ENCODE data around the gene PPP2R5A. TPM values are rescaled to one million over a fixed set of nuclear protein-coding genes. Genes with fewer than 3 reads are reported as not detected.
A peak's percentile ranks its signal among the peaks of the same experiment; 100 is the strongest.

Gene PPP2R5A
- total RNA-seq, 2 donors from 2014 or later, result 48.8 to 81.5 TPM

DNA sequence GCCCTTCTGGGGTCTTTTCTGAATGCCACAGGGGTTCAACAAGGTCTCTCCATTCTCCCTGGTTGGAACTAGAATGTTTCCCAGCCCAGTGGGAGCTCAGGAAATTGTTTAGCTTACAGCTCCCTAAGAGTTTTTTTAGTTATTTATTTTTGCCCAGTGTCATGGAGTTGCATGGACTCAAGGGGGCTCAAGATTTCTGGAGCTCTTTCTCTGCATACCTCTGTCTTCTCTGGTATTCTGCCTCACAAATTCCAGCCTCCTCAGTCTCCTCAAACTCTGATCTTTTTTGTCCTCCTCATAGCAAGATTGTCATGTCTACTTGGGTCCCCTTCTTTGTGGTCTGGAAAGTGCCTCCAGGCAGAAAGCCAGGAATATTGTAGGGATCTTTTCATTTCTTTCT is 15.9 kb upstream of the PPP2R5A start:
- Histone ChIP-seq H3K27me3 (no peaks in the 10 kb centered on the region), H3K4me3 (no peak overlapping the region), H3K9me3 (no peaks in the 10 kb centered on the region), H3K36me3 (no peaks in the 10 kb centered on the region), H3K4me1 (no peaks in the 10 kb centered on the region), H3K27ac (no peak overlapping the region)
- DNase-seq (ENCODE audit: low spot score), result no peak
- TF ChIP-seq, protein P1, sequence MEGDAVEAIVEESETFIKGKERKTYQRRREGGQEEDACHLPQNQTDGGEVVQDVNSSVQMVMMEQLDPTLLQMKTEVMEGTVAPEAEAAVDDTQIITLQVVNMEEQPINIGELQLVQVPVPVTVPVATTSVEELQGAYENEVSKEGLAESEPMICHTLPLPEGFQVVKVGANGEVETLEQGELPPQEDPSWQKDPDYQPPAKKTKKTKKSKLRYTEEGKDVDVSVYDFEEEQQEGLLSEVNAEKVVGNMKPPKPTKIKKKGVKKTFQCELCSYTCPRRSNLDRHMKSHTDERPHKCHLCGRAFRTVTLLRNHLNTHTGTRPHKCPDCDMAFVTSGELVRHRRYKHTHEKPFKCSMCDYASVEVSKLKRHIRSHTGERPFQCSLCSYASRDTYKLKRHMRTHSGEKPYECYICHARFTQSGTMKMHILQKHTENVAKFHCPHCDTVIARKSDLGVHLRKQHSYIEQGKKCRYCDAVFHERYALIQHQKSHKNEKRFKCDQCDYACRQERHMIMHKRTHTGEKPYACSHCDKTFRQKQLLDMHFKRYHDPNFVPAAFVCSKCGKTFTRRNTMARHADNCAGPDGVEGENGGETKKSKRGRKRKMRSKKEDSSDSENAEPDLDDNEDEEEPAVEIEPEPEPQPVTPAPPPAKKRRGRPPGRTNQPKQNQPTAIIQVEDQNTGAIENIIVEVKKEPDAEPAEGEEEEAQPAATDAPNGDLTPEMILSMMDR (IDR thresholded peaks at IDR 0.05), result no peak

DNA sequence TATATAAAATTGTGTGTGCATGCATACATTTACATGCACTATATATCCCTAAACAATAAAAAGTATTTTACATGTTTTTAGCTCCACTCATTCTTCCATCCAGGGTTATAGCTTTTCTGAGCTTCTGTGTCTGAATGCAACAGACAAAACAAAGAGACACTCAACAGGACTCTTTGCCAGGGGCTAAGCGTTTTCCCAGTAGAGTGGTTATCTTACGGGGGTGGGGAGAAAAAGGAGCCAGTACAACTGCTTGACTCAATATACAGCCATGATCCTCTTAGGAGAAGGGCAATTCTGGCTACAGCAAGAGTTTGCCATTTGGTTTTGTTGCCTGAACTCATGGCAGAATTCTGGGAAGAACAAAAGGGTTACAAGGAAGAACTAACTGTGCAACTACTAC is 14.6 kb upstream of the PPP2R5A start:
- Histone ChIP-seq H3K4me1 (no peaks in the 10 kb centered on the region), H3K36me3 (no peaks in the 10 kb centered on the region), H3K4me3 (no peak overlapping the region), H3K27ac (no peak overlapping the region), H3K27me3 (no peaks in the 10 kb centered on the region), H3K9me3 (no peaks in the 10 kb centered on the region)
- DNase-seq (ENCODE audit: low spot score), result no peak
- TF ChIP-seq, protein P1 (IDR thresholded peaks at IDR 0.05), result no peak

DNA sequence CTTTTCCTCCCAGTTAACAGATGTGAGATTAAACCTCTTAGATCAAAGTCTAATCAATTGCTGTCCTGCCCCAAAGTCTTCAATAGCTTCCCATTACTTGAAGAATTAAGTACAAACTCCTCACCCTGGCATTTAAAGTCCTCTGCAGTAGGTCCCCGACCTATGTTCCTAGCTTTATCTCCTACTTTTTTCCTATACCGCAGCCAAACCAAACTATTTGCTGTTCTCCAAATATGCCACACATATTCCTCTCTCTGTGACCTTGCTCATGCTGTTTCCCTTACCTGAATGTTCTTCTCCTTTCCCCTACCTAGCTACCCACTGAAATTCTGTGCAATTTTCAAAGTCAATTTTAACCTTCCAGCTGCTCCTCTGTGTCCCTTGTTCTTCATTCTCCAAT is 14.0 kb upstream of the PPP2R5A start:
- DNase-seq (ENCODE audit: low spot score), result no peak
- H3K27me3 ChIP-seq, result no peaks in the 10 kb centered on the region
- H3K4me1 ChIP-seq, result no peaks in the 10 kb centered on the region
- no peaks in the 10 kb centered on the region for H3K36me3 ChIP-seq
- no peak overlapping the region for H3K4me3 ChIP-seq
- no peaks in the 10 kb centered on the region for H3K9me3 ChIP-seq
- TF ChIP-seq, protein P1 (IDR thresholded peaks at IDR 0.05), result no peak
- H3K27ac ChIP-seq, result no peak overlapping the region

DNA sequence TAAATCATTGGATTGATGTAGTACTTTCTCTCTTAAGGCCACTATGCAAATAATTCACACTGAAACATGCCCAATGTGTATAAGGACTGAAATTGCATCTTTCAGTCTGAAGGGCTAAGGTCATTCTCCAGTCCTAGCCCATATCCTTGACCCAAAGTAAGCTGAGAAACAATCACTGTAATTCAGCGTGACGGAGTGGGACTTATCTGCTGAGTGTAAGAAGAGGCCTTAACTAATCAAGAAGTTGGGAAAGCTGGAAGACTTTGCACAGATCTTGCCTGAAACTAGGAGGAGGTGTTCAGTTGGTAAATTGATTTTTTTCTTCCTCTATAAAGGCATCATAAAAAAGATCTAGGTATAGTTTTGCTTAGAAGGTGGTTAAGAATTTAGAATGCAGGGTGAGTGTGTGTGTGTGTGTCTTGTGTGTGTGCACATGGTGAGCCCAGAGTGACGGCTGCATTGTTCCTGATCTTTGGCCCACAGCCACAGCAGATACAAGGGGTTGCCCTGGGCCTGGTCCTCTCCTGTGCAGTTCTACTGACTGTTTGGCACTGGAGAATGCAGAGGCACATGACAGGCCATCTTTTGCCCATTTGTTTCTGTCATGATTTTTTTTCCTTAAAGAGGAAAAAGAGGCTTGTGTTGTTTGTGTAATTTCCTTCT is 13.3 kb upstream of the PPP2R5A start:
- no peak for DNase-seq (ENCODE audit: low spot score)
- H3K27ac ChIP-seq, result peak overlapping the region in 1 of 2 donors; percentile 9

DNA sequence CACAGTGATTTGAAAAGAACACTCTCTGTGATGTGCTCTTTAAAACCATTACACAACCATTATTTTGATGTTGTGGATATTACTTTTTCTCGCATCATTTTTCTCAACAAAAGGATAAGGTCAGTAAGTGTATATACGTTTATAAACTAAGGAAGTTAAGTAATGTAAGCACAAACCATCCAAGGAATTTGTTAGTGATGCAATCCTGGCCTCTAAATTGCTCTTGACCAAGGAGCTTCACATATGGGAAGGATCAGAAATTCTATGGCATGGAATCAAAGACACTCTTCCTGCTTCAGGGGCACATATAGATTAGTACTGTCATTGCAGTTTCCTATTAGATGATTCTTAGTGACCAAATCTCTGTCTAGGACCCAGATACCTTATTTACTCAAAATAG is 3.6 kb upstream of the PPP2R5A start:
- DNase-seq (ENCODE audit: low spot score), result no peak
- peaks cover 0 to 6% of the 10 kb centered on the region in 2 donors for H3K4me1 ChIP-seq
- H3K9me3 ChIP-seq, result no peaks in the 10 kb centered on the region
- no peak overlapping the region for H3K27ac ChIP-seq
- no peaks in the 10 kb centered on the region for H3K27me3 ChIP-seq
- H3K36me3 ChIP-seq, result no peaks in the 10 kb centered on the region
- TF ChIP-seq, protein P1 (IDR thresholded peaks at IDR 0.05), result no peak
- no peak overlapping the region for H3K4me3 ChIP-seq

More for the DNA sequence above, 13.3 kb upstream of the PPP2R5A start:
- no peaks in the 10 kb centered on the region for H3K27me3 ChIP-seq
- H3K4me1 ChIP-seq, result no peaks in the 10 kb centered on the region
- no peaks in the 10 kb centered on the region for H3K36me3 ChIP-seq
- H3K4me3 ChIP-seq, result no peak overlapping the region
- H3K9me3 ChIP-seq, result no peaks in the 10 kb centered on the region
- TF ChIP-seq, protein P1 (IDR thresholded peaks at IDR 0.05), result no peak

DNA sequence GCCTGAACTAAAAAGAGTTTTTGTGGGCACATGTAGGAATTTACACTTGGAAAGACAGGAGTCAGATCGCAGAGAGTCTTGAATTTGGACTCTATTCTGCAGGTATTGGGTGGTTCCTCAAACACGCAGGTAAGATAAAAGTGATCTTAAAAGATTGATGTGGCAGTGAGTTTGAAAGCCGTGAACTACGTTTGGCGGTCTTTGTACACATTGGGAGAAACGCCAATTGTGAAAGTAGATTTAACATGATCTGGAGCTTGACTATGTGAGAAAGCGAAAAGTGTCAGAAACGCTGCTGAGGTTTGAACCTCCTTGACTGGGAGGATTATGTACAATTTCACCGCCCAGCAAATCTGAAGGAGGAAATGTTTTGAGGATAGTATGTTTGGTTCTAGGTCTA is 1.5 kb upstream of the PPP2R5A start:
- H3K4me1 ChIP-seq, result peaks cover 0 to 20% of the 10 kb centered on the region in 2 donors
- no peak for DNase-seq (ENCODE audit: low spot score)
- H3K27me3 ChIP-seq, result no peaks in the 10 kb centered on the region
- H3K27ac ChIP-seq, result peak overlapping the region; percentile 92 to 96
- no peaks in the 10 kb centered on the region for H3K36me3 ChIP-seq
- no peaks in the 10 kb centered on the region for H3K9me3 ChIP-seq
- H3K4me3 ChIP-seq, result no peak overlapping the region
- TF ChIP-seq, protein P1 (IDR thresholded peaks at IDR 0.05), result no peak
